NCI-H774 (cell line): ENCODE measurements around the gene NTHL1.
A peak's percentile ranks its signal among the peaks of the same experiment; 100 is the strongest.

ENCODE experiments used
- DNase-seq: peaks from one replicate; lab custom pipeline; 2025; lab: John Stamatoyannopoulos, UW

The NTHL1 gene

DNA sequence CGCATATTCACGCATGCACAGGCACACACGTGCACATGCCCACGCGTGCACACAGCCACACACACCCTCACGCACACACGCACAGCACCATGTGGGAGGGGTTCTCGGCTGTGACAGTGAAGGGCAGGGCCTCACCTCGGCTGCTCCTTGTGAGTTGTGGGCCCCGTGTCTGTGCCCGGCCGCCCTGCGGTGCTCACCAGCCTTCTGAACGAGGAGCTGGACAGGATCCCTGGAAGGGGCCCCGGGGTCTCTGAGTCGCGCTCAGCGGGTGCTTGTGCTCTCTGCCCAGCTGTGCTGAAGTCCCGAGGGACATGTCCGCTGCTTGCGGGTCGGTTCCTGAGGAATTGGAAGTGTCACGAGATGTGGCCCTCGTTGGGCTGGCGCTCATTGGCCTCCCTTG lies 16.2 kb upstream of the NTHL1 start:
- no peak for DNase-seq

DNA sequence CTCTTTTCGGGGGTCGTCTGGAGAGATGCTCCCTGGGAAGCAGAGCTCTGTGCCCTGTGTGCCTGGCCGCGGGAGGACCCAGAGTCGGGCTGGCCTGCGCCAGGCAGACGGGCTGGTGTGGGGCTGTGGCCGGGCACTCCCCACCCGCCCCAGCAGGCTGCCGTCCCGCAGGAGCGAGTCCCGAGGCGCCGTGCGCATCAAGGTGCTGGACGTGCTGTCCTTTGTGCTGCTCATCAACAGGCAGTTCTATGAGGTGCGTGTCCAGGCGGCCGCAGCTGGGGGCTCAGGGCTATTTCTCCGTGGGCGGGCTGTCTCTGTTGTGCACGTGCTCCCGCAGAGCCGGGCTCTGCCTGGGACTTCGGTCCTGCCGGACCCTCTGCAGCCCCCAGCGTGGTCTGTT lies 15.2 kb upstream of the NTHL1 start:
- no peak for DNase-seq

DNA sequence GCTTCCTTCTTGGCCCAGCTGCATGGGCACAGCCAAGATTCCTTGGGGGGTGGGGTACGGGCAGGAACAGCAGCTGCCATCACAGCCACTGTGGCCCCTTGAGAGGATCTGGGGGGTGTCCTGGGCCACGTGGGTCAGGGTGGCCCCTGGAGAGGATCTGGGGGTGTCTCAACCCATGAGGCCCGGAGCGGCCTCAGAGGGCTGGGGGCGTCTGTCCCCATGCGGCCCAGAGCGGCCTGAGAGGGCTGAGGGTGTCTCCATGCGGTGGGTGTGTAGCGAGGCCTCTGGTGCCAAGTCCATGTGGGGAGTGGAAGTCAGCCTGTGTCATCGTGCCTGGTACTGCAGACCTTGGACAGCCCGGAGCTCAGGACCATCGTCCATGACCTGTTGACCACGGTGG lies 13.9 kb upstream of the NTHL1 start:
- DNase-seq: no peak

DNA sequence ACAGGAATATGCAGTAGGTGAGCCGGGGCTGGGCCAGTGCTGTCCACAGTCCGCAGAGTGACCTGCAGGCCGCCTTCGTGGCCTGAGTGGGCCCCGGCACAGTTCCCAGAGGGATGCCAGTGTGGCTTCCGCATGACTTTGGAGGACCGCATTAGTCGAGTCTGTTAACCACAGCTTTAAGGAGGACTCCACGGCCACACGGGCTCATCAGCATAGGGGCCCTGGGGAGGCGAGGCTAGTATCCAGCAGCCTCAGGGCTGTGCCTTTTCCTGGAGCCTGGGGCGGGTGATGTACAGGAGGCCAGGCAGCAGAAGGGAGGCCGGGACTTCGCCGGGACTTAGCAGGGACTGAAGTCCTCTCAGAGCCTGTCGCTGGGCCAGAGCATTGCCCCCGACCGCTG lies 13.4 kb upstream of the NTHL1 start:
- no peak for DNase-seq

DNA sequence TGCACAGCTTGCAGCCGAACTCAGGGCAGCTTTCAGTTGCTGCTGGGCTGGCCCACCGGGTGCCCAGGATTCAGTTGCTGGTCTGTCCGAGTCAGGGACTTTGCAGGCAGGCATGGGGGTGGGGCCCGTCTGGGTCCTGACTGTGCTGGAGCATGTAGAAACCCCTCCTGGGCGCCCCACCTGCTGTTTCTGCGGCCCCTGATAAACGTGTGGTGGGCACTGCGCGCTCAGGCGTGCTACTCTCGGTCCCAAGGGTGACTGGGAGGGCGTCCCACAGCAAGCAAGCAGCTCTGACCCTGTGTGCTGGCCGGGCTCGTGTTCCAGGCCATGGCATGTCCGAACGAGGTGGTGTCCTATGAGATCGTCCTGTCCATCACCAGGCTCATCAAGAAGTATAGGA lies 12.7 kb upstream of the NTHL1 start:
- DNase-seq: no peak

DNA sequence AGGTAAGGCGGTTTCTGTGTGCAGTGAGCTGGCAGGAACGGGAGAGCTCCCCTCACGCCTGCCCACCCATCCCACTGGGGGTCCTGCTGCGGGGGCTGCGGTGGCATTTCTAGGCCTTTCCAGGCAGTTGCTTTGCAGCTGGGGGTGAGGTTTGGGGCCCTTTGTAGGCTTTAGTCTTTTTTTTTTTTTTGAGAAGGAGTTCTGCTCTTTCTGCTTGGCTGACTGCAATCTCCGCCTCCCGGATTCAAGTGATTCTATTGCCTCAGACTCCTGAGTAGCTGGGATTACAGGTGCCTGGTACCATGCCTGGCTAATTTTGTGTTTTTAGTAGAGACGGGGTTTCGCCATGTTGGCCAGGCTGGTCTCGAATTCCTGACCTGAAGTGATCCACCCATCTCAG lies 11.2 kb upstream of the NTHL1 start:
- DNase-seq: no peak

DNA sequence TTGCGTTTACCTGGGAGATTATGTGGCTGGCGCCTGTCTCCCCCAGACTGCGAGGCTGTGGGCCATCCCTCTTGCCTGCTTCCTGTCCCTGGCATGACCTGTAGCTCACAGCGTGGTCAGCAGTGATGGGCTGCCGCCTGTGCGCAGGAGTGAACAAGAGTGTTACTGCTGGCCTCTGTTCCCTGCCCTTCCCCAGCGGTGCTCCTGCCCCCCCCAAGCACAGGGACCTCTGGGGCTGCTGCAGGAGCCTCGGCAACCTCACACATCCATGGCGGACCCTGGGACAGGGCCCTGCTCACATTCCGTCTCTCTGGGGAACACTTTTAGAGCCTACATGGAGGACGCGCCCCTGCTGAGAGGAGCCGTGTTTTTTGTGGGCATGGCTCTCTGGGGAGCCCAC lies 10.8 kb upstream of the NTHL1 start:
- DNase-seq: no peak

DNA sequence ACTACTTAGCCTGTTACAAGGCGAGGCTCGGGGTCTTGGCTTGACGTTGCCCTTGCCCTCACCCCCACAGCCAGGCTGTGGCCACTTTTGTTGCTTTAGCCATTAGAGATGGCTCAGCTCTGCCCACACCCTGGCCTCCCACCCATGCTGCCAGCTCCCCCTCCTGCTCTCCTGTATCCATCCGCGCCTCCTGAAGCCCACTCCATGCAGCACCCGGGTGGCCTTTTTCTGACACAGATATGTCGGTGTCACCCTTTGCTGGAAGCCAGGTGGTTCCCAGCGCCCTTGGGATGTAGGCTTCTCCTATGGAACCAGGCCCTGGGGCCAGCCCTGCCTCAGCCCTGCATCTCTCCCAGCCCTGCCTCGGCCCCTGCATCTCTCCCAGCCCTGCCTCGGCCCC lies 9.8 kb upstream of the NTHL1 start:
- DNase-seq: no peak

DNA sequence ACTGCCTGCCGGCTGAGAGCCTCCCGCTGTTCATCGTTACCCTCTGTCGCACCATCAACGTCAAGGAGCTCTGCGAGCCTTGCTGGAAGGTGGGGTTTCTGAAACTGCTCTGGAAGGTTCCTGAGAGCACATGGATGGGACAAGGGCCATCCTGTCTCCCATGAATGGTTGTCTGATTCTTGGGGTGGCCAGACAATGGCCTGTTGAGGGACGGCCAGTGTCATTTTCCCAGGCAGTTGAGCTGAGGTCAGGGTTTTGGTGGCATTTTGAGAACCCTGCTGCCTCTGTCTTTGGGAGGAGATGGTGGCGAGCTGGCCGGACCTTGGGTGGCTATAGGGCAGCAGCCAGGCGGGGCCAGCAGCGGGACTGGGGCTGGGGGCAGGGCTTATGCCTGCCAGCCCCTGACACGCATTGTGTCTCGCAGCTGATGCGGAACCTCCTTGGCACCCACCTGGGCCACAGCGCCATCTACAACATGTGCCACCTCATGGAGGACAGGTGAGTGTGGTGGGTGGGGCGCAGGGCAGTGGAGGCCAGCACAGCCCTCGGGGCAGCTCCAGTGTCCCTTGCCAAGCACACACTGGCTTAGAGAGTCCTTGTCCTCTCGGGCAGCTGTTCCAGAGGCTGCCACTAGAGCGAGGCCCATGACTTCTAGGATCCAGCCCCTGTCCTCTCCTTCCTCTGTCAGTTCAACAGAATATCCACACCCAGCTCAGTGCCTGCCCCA lies 9.2 kb upstream of the NTHL1 start:
- DNase-seq: no peak

DNA sequence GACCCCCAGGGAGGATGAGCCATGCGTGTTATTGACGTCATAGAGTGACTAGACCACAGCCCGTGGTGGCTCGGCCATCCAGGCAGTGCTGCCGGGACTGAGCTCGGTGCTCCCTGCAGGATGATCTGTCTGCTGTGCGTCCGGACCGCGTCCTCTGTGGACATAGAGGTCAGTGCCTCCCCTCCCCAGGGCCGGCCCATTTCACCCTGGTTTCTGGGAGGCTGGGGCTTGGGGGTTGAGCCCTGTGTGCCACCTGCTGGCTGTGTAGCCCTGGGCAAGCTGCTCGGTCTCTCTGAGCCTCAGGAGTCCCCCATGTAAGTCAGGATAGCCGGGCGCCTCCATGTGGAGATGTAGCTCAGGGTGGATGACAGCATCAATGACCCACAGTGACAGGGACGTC lies 8.4 kb upstream of the NTHL1 start:
- no peak for DNase-seq

DNA sequence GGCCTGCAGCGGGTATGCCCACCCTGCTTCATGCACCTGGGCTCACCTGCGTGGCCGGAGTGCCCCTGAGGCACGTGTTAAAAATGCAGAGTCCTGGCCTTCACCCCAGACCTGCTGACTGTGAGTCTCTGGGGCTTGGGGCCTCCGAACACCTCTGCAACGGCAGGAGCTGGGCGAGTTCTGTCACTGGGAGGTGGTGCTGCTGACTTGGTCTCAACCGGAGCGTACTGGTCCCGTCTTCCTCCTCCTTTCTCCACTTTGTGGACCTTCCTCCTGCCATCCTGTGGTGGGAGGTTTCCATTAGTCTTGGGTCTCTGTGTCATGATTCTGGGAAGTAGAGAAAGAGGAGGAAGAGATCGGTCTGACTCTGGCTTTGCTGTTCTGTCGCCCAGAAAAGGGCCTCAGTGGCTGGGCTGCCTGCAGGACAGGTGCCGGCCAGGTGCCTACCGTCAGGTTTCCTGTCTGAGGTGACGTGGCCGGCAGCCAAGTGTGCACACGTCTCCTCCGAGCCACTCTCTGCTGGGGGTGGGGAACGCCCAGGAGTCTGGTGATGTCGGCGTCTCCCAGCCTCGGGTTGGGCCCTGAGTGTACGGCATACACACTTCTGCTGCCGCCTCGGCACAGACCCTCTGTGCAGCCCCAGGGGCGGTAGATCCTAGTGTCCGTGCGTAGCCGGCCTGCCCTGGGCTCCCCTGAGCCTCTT lies 7.1 kb upstream of the NTHL1 start:
- peak; percentile 74 for DNase-seq

DNA sequence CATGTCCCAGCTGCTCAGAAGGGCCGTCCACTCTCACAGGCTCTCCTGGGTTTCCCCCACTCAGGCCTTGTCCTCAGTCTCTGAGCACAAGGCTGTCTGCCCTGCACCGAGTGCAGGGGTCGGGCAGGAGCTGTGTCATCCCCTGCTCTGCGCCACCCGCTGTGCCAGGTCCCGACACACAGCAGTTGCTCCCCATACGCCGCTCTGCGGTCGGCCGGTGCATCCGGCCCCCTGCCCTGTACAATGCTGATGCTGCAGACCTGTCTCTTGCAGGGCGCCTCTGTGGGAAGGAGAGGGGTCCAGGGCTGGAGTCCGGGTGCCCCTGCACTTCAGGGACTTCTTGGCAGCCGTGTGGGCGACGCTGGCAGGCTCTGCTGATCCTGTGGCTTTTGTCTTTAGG lies 6.3 kb upstream of the NTHL1 start:
- DNase-seq: no peak

DNA sequence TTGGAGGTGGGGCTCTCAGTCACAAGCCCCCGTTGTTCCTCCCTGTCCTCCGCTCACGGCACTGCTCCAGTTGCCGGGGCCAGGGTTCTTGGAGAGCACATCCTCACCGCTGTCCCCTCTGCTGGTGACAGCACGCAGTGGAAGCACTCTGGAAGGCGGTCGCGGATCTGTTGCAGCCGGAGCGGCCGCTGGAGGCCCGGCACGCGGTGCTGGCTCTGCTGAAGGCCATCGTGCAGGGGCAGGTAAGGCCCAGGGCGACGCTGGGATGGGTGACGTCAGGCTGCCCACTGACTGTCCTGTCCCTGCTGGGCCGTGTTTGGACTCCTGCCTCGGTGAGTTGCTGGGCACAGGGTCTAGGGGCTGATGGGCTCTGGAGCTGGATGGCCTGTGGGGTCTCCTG lies 5.6 kb upstream of the NTHL1 start:
- DNase-seq: no peak

DNA sequence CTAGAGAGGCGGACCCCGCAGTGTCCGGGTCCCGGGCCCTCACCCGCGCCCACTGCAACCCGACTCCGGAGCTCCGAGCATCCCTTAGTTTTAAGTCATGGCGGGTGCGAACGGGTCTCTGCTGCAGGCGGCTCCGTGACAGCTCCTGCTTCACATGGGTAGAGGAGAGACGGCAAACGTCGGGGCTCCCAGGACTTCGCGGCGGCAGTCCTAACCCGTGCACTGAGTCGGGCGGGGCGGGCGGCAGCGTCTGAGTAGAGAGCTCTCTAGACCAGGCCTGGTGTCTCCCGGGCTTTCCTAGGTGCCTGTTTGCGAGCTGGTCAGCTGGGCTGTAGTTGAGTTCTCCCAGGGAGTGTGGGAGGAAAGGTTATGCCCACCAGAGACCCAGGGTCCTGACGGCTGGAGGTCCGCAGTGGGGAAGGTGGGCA lies 496 bp upstream of the NTHL1 start:
- no peak for DNase-seq

DNA sequence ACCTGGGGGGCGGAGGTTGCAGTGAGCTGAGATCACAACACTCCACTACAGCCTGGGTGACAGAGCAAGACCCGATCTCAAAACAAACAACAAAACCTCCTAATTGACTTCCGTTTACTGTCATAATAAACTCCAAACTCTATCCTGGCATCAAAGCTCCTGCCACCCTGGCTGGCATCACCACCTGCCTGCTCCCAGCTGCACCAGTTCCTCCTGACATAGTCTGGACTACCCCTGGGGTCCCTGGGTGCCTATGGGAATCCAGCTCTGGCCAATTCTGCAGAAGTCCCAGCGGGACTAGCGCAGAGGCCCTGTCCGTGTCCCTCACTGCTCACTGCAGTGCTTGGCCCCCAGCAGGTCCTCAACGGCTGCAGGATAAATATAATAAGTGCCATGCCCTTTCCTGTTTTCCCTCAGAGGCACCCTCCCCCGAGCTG lies 723 bp downstream of the NTHL1 start:
- no peak for DNase-seq

DNA sequence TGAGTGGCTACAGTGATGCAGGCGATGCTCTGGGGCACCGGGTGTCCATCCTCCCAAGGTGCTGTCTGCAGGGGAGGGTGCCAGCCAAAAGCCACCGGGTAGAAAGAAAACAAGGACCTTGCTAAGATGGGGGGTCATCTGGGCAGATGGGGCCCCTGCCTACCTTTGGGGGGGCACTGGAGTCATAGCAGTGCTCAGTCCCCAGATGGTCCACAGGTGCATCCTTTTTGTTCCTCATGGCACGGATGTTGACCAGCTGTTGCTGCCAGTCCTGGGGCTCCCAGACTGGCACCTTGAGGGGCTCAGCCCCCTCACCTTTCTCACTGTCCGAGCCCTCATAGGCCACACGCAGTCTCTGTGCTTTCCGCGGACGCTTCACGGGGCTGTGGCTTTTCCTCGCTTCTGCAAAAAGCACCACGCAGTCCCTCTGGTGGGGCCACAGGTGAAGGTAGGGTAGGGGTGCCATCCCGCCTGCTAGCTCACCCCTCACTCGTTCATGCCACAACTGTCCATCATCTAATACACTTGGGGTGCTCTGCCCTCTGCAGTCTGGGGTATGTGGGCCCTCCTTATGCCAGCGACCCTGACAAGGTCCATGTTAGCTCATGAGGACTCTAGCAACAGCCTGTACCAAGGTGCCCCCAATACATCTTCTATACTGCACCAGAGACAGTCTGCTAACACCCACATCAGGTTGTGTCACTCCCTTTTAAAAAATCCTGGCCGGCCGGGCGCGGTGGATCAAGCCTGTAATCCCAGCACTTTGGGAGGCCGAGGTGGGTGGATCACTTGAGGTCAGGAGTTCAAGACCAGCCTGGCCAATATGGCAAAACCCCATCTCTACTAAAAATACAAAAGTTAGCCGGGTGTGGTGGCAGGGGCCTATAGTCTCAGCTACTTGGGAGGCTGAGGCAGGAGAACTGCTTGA lies 1.4 kb downstream of the NTHL1 start:
- no peak for DNase-seq

DNA sequence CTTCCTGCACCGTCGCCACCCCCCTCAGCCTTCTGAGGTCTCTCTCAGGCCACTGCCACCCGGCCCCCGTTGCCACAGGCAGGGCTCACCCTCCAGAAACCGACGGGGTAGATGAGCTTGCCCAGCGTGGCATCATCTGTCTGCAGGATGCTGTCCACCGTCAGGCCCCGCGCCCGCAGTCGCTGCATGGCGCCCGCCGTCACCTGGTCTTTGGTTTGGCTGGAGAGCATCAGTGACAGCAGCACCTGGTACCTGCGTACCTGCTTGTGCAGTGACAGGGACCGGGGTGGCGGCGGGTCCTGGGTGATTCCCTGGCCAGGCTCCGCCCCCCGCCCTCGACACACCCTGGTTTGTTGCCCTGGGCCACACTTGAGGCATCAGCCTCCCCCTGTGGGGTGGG lies 3.1 kb downstream of the NTHL1 start:
- no peak for DNase-seq

DNA sequence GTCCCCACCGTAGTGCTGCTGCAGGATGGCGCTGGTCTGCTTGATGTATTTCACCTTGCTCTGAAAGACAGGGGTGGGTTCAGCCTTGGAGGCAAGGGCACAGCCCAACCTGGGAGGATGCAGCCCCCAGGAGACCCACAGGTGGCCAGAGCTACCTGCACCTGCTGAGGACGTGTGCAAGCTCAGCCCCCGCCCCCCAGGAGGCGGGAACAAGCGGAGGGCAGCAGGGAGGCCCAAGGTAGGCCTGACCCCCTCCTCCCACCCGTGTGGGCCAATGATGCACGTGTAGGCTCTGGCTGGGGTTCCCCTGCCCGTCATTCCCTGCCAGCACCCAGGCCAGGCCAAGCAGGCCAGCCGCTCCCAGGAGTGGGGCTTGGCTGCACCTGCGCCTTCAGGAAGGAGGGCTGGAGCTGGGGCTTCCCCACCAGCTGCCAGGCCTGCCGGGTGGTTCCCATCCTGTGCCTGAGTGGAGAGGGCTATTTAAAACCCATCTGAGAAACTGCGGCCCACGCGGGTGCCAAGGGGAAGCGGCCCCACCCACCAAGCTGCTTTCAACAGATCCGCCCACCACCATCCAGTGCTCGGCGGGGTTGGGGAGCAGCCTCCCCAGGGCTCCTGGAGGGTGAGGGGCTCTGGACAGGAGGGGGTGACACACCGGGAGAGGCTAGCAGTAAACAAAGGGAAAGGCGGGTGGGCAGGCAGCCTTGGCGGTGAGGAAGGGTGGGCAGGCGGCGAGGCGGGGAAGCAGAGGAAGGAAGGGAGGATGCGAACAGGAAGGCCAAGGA lies 3.8 kb downstream of the NTHL1 start:
- peak; percentile 32 for DNase-seq

DNA sequence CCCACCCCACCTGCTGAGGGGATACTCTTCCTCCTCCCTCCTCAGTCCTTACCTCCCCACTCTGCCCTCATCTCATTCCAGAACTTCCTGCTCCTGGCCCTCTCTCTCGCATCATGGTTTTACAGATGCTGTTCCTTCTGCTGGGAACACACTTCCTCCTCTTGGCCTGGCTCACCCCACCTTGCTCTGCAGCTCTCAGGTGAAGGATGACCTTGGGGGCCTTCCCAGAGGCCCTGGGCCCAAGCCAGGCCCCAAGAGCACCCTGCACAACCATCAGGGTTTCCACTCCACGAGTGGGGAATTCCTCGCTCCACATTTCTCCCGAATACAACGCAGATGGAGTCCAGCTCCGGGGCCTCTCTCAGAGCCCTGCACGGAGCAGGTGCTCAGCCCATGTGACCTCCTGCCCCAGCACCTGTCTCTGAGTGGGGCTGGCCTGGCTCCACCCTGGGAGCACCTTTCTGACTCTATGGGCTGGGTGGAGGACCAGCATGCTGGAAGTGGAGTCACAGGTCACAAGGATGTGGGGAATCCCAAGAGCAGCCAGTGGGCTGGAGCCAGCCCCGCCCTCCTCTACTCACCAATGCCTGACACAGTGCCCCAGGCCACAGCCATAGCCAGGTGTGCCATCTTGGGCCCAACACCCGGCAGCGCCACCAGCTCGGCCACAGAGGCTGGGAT lies 4.5 kb downstream of the NTHL1 start:
- peak; percentile 68 for DNase-seq

DNA sequence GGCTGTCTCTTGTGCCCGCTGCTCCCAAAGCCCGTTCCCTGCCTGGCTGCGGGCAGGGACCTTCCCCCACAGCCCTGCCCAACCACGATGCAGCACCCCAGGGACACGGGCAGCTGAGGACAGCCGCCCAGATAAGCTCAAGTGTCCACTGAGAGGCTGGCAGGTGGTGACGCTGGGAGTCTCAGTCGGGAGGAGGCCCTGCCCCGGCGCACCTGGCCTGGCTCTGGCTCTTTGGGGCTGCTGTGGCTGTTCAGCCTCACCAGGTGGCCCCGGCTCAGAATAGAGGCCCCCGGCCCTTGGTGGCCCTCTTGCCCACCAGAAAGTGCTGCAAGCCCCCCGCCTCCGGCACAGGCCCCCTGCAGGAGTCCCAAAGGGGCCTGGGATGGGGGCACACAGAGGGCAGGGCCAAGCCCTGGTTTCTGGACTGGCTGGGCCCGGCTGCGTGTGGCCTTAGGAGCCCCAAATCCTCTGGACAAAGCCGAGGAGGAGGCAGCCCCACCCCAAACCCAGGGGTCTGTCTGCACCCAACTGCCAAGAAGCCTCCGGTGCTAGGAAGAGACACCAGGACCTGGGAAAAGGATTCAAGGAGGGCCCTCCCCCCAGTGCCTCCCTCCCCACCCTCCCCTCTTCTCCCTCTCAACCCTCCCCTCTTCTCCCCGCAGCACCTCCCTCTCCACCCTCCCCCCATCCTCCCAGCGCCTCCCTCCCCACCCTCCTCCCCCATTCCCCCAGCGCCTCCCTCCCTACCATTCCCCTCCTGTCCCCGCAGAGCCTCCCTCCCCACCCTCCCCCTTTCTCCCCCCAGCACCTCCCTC lies 5.3 kb downstream of the NTHL1 start:
- peak; percentile 72 for DNase-seq
